Epidermal melanocyte (primary cell): Measurements from ENCODE around the gene IDS.
"Not testable (repeated sequence)": the region's sequence is repeated elsewhere in the genome, so short reads cannot be mapped to it uniquely, and the experiment has no call there.

ENCODE experiments used
- DNase-seq: peaks from one replicate; pipeline ENCODE4 v3.0.0; 2011; ENCODE audit warnings: low spot score; ENCODE audit not compliant: insufficient read length

Gene IDS

GRCh38 chrX:149504915-149505651, at the start of gene IDS:
IDS (minus strand) TSS chrX:149505306; CDS start chrX:149505137, 169 bp downstream.
- DNase-seq: peak; percentile 57

- not testable (repeated sequence) for DNase-seq
Measured at GRCh38 chrX:149551939-149552248, 46.8 kb upstream of the IDS start.

- not testable (repeated sequence) for DNase-seq
Measured at GRCh38 chrX:149551245-149551938, 46.3 kb upstream of the IDS start.

- DNase-seq: not testable (repeated sequence)
Measured at GRCh38 chrX:149550454-149550853, 45.3 kb upstream of the IDS start.

- not testable (repeated sequence) for DNase-seq
Measured at GRCh38 chrX:149549701-149550100, 44.6 kb upstream of the IDS start, which contains the start of gene HSFX3. HSFX3 (minus strand) TSS chrX:149549924; CDS start chrX:149549852, 72 bp downstream.

- not testable (repeated sequence) for DNase-seq
Measured at GRCh38 chrX:149547782-149548181, 42.7 kb upstream of the IDS start.

GRCh38 chrX:149546962-149547361, 41.9 kb upstream of the IDS start:
- DNase-seq: not testable (repeated sequence)

- DNase-seq: not testable (repeated sequence)
Measured at GRCh38 chrX:149545545-149546543, 40.7 kb upstream of the IDS start.

GRCh38 chrX:149541521-149542047, 36.5 kb upstream of the IDS start:
- DNase-seq: no peak

GRCh38 chrX:149540621-149541520, 35.8 kb upstream of the IDS start, which contains the start of gene EOLA1:
EOLA1 (plus strand) TSS chrX:149541012; CDS start chrX:149545631, 4,619 bp downstream.
- DNase-seq: no peak

GRCh38 chrX:149540131-149540620, 35.1 kb upstream of the IDS start:
- peak; percentile 19 for DNase-seq

GRCh38 chrX:149539283-149540130, 34.4 kb upstream of the IDS start:
- DNase-seq: peak; percentile 59

GRCh38 chrX:149537474-149537873, 32.4 kb upstream of the IDS start:
- DNase-seq: not testable (repeated sequence)

- DNase-seq: not testable (repeated sequence)
Measured at GRCh38 chrX:149534926-149535602, 30.0 kb upstream of the IDS start.

GRCh38 chrX:149533999-149534398, 28.9 kb upstream of the IDS start:
- not testable (repeated sequence) for DNase-seq

- DNase-seq: not testable (repeated sequence)
Measured at GRCh38 chrX:149532868-149533267, 27.8 kb upstream of the IDS start.

GRCh38 chrX:149531599-149531998, 26.5 kb upstream of the IDS start:
- DNase-seq: no peak

GRCh38 chrX:149528381-149528780, 23.3 kb upstream of the IDS start:
- no peak for DNase-seq
